Measurements from ENCODE around the gene LRP8.

The LRP8 gene

GRCh38 chr1:53292690-53293089, 35.2 kb downstream of the LRP8 start:
- DNase-seq (ENCODE audit: low read depth): no peak
- no peak for TF ChIP-seq CTCF (IDR thresholded peaks at IDR 0.05; ENCODE audit: low read depth, low read length, missing control alignments)
- in situ Hi-C loops (cut with HindIII; ENCODE audit: low sequenced_read_pairs): loop anchor here (5.0 kb wide), 1 partner anchor 105 kb away; no protein-coding TSS in a partner anchor
- no peak overlapping the region for H3K4me3 ChIP-seq (ENCODE audit: low read depth, low read length)

- in situ Hi-C loops (cut with HindIII; ENCODE audit: low sequenced_read_pairs): loop anchor here (5.0 kb wide), 1 partner anchor 106 kb away; no protein-coding TSS in a partner anchor
- no peak for TF ChIP-seq CTCF (IDR thresholded peaks at IDR 0.05; ENCODE audit: low read depth, low read length, missing control alignments)
- DNase-seq (ENCODE audit: low read depth): no peak
Measured at GRCh38 chr1:53291574-53291973, 36.3 kb downstream of the LRP8 start.

GRCh38 chr1:53288790-53289429, 39.0 kb downstream of the LRP8 start:
- in situ Hi-C loops (cut with HindIII; ENCODE audit: low sequenced_read_pairs): no loop called here
- no peak for TF ChIP-seq CTCF (IDR thresholded peaks at IDR 0.05; ENCODE audit: low read depth, low read length, missing control alignments)
- no peak for DNase-seq (ENCODE audit: low read depth)
- H3K4me3 ChIP-seq (ENCODE audit: low read depth, low read length): no peak overlapping the region

More at GRCh38 chr1:53291574-53291973, 36.3 kb downstream of the LRP8 start:
- H3K4me3 ChIP-seq (ENCODE audit: low read depth, low read length): no peak overlapping the region

- H3K4me3 ChIP-seq (ENCODE audit: low read depth, low read length): no peak overlapping the region
- no peak for TF ChIP-seq CTCF (IDR thresholded peaks at IDR 0.05; ENCODE audit: low read depth, low read length, missing control alignments)
- no peak for DNase-seq (ENCODE audit: low read depth)
- in situ Hi-C loops (cut with HindIII; ENCODE audit: low sequenced_read_pairs): no loop called here
Measured at GRCh38 chr1:53288002-53288789, 39.7 kb downstream of the LRP8 start.

- in situ Hi-C loops (cut with HindIII; ENCODE audit: low sequenced_read_pairs): no loop called here
- no peak for DNase-seq (ENCODE audit: low read depth)
- no peak for TF ChIP-seq CTCF (IDR thresholded peaks at IDR 0.05; ENCODE audit: low read depth, low read length, missing control alignments)
- H3K4me3 ChIP-seq (ENCODE audit: low read depth, low read length): no peak overlapping the region
Measured at GRCh38 chr1:53286955-53287354, 40.9 kb downstream of the LRP8 start.

GRCh38 chr1:53285969-53286760, 41.7 kb downstream of the LRP8 start:
- in situ Hi-C loops (cut with HindIII; ENCODE audit: low sequenced_read_pairs): no loop called here
- TF ChIP-seq CTCF (IDR thresholded peaks at IDR 0.05; ENCODE audit: low read depth, low read length, missing control alignments): no peak
- DNase-seq (ENCODE audit: low read depth): no peak
- no peak overlapping the region for H3K4me3 ChIP-seq (ENCODE audit: low read depth, low read length)

All from astrocyte of the cerebellum (primary cell).